ENCODE measurements around the gene TIPRL.

TIPRL gene

DNA sequence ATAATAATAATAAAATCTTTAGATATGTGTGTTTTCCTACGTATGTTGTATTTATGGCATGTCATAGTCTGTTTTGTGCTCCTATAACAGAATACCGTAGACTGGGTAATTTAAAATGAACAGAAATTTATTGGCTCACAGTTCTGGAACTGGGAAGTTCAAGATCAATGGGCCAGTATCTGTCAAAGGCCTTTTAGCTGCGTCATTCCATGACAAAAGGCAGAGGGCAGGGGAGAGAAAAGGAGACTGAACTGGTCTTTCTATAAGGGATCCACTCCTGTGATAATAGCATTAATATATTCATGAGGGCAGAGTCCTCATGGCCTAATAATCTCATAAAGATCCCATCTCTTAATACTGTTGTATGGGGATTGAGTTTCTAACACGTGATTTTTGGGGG, 39.9 kb downstream of the TIPRL start:
- no peak for DNase-seq

DNA sequence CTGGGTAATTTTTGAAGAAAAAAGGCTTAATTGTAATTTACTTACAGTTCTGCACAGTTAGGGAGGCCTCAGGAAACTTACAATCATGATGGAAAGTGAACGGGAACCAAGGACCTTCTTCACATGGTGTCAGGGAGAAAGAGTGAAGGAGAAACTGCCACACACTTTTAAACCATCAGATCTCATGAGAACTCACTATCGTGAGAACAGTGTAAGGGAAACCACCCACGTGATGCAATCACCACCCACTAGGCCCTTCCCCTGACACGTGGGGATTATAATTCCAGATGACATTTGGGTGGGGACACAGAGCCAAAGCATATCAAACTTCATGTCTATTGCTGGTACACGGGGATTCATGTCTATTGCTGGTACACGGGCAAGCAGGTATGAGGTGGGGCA, 41.7 kb downstream of the TIPRL start:
- no peak for DNase-seq

DNA sequence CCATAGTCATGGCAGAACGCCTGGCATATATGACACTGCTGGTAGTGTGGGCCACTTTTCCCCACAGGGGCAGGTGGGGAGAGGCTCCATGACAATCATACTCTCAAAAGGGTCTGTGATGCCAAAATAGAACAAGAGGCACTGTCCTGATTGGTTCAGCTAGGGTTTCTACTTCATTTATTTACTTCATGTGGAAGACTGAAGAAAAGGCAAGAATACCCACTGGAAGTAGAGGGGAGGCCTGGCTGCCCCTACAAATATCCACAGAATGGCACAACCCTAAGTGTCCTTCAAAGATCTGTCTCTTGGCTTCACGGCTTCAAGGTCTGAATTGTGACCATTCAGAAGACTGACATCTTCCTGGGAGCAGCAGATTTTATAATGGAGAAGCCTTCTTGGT, 42.5 kb downstream of the TIPRL start:
- no peak for DNase-seq

DNA sequence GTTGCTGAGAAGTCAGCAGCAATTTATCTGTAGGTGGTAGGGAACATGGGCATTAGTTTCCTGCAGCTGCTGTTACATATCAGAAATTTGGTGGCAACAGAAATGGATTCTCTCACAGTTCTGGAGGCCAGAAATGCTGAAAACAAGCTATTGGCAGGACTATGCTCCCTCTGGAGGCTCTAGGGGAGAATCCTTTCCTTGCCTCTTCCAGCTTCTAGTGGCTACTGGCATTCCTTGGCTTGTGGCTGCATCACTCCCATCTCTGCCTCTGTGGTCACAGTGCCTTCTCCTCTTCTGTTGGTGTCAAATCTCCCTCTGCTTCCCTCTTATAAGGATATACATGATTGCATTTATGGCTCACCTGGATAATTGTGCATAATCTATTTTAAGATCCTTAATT, 44.5 kb downstream of the TIPRL start:
- DNase-seq: no peak

DNA sequence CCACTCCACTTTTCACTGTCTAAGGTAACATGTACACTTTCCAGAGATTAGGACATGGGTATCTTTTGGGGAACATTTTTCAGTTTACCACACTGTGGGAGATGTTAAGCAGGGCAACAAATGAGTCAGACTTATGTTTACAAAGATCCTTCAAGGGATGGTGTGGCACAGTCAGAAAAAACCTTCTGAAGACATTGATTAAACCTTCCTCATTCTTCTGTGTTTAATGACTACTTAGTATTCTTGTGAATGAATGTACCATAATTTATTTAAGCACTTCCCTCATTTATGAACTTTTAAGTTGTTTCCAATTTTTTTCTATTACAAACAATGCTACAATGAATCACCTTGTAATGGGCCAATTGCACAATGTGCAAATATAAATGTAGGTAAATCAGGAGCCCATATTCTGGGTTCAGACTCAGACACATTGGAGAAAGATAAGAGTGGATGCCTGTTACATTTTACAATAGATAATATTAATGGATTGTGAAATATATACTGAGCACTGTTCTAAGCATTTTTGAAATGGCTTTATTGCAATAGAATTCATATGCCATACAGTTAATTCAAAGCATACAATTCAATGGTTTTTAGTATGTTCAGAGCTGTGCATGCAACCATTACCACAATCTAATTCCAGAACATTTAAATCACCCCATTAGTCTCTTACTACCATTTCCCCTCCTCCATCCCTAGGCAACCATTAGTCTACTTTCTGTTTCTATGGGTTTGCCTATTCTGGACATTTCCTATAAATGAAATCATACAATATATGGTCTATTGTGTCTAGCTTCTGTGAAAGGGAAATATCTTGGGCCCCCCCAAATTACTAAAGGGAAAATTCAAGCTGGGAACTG, 45.1 kb downstream of the TIPRL start:
- no peak for DNase-seq

DNA sequence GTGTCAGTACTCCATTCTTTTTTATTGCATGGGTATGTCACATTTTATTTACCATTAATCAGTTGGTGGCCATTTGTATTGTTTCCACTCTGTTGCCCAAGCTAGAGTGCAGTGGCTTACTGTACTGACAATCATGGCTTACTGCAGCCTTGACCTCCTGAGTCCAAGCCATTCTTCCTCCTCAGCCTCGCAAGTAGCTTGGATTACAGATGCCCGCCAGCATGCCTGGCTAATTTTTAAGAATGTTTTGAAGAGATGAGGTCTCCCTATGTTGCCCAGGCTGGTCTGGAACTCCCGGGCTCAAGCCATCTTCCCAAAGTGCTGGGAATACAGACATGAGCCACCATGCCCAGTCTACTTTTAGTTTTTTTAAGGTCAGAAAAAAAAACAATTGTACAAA, 46.2 kb downstream of the TIPRL start:
- no peak for DNase-seq

DNA sequence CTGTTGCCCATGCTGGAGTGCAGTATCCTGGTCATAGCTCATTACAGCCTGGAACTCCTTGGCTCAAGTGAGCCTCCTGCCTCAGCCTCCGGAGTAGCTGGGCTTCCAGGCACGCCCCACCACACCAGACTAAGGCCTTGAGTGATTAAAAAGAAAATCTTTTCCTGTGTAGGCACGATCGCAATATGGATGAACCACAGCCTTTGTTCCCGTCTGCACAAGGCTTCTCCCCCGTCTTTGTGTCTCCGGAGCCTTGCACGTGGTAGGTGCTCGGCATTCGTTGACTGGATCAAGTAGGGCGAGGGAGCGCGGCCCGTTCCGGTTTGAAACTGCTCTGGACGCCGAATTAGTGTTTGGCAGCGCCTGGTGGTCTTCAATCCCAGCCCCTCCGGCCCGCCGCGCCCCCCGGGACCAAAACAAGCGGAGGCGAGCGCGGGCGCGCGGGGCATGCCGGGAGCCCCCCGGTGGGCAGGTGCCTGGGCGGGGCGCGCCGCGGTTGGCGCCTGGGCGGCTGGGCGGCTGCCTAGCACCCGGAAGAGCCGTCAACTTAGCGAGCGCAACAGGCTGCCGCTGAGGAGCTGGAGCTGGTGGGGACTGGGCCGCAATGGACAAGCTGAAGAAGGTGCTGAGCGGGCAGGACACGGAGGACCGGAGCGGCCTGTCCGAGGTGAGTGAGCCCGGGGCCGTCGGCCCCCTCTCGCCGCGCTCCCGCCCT, 46.9 kb downstream of the TIPRL start, which contains the start of gene SFT2D2:
SFT2D2 (plus strand) TSS at position 529 of the 715 bp plus-strand sequence; CDS start at position 605, 76 bp downstream.
- DNase-seq: peak; percentile 67

DNA sequence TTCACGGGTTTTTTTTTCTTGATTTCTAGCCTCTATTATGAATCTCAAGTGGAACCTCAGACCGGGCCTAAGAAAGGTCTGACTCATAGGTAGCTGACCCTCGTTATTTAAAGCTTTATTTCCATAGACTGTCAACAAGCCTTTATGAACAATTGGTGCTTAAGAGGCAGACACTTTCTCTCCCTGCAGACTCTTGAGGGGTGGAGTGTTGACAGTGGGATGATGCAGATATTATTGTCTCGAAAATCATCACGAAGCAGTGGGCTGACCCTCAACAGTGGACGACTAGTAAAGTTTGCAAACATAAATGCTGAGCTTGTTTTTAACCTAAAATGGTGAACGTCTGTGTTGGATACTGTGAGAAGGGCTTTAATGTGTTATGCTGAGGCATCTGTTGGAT, 48.9 kb downstream of the TIPRL start:
- no peak for DNase-seq

DNA sequence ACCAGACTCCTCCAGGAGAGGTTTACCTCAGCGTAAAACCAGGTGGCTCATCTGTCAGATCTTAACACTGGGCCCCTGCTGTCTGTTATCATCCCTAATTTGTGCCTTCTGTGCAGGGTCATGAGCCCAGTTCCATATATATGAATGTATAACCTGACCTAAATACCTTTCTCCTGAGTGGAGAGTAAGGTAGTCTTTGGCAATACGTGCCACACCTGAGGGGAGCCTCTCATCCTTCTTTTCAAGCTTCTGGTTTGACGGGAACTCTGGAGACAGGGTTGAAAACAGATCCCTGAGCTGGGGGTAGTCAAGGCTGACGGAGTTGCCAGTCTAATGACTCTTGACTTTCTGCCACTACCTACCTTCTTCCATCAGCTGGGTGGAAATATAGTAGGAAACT, 51.1 kb downstream of the TIPRL start:
- DNase-seq: no peak

DNA sequence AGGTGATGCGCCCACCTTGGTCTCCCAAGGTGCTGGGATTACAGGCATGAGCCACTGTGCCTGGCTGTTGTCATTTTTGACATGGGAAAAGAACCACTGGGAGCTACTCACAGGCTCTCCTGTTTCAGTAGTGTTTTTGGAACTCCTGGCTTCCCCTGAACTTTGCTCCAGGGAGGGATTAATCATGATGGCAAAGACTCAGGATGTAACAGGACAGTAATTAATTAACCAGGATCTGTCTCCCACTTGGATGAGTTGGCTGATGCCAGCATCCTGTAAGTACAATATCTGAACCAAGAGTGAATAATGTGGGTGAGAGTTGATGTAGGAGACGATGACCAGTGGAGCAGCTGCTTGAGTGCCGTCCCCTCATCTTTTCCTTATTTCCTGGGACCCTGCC, 51.9 kb downstream of the TIPRL start:
- no peak for DNase-seq

DNA sequence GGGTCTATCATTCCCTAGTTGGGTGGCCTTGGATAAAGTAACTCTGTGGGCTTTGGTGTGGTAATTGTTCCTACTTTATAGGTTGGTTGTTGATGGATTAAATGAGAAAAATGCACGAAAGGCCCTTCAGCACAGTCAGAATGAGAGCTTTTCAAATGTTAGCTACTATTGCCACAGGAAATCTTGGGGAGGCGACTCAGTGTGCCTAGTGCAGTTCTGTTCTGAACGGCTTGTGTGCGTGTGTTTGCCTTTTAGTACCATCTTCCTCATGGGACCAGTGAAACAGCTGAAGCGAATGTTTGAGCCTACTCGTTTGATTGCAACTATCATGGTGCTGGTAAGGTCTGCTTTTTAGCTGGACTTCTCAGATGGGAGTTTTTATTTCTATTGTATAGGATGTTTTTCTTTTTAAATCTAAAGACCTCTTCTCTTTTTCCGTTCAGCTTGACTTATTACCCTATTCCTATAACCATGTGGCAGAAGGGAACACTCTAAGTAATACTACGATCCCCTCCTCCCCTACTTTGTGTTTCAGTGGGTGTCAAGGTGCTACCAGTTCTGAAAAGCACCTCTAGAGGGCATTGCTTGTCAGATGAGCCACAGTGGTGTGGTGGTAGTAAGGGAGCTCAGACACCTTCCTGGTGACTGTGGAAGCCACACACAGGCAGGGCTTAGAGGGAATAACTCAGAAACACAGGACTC, 56.2 kb downstream of the TIPRL start:
- no peak for DNase-seq

DNA sequence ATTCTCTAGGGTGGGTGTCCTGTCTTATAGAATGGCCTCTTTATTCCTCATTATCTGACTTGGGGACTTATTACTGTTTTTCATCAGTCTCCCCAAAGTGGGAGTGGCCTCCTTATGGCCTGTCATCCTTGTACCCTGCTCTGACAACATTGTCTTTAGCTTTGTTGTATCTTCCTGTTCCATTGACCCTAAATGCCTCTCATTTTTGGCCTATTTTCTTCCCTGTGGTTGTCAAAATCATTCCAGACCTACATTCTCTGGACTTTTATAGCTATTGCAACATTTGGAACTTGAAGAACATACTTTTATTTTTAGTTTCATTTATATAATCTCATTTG, 56.8 kb downstream of the TIPRL start:
- DNase-seq: no peak

DNA sequence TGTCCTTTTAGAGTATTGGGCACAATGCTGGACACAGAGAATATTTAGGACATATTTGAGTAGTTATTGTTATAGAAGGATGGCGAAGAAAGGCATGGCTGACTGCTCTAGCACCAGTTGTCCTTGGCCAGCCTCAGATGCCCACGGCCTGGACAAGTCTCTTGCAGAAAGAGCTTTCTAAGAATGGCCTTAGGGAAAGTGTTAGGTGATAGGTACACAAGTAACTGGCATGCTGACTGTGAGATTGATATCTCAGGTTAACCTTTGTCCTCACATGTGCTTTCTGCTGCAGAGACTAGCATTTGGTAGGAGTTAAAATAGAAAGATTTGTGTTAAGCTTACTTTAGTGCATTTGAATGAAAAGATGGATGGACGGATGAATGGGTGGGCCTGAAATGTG, 57.2 kb downstream of the TIPRL start:
- DNase-seq: no peak

DNA sequence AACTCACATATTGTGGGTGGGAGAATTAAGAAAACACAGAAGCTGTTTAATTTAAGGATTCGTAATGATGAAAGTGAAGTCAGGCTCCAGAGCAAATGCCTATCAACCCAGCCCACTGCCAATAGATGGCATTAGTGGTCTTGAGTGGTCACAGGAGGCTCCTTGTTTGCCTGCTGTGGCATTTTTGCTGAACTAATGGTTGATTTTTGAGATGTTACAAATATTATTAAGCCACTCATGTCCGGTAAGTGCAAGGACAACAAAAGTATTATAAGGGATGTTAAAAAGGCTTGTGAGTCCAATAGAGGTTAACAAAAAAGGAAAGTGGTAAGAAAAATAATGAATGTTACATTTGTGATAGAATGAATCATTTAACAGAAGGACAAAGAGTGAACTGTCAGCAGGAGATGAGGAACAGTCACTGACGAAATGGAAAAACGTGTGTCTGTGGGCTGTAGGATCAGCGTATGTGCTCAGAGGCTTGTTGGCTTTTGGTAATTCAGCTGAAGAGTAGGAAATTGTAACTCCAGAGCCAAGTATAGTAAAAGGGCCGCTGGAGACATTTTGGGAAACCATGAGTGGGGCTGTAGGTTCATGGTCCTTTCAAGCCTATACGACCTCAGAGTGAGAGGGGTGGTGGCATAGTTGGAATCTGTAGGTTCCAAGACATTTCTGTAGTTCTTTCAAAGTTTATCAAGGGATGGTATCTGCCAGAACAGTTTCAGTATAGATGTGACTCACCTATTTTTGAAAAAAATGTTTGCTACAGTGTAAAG, 58.3 kb downstream of the TIPRL start:
- no peak for DNase-seq

DNA sequence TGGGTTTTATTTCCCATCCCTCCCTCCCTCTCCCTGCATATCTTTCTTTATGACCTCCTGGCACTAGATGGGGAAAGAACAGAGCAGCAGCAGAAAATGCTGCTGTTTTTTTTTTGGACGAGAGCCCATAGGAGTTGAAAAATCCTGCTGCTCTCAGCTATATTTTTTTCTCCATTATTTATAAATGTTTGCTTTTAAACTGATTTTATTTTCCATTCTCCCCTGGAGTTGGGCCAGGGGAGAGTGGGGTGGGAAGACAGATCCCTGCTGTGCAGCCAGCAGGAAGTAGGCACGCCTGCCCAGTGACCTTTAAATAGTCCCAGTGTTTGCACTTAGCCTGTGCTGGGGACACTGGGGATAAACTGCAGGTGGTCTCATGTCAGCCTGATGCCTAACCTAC, 64.4 kb downstream of the TIPRL start:
- no peak for DNase-seq

DNA sequence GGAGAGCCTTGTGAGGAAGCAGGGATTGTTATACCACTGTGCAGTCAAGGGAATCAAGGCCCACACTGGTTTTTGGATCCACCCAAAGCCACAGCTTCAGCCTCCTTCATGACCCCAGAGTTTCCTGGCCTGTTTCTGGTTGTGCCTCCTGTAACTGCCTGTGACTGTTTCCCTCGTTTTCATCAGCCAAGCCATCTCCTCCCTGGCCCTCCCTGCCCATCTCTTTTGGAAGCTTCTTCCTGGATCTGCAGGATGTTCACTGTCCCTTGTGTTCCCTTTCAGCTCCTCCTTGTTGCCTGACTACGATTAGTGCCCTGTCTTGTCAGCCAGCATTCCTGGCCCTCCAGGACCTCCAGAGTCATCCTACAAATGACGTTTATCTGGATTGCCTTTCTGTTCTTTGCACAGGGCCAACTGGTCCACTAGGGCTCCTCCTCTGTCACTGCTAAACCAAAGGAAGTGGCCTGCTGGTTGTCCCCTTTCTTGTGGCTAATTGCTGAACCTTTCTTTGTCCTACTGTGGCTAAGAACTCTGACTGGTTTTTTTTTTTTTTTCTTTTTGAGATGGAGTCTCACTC, 65.0 kb downstream of the TIPRL start:
- DNase-seq: no peak

DNA sequence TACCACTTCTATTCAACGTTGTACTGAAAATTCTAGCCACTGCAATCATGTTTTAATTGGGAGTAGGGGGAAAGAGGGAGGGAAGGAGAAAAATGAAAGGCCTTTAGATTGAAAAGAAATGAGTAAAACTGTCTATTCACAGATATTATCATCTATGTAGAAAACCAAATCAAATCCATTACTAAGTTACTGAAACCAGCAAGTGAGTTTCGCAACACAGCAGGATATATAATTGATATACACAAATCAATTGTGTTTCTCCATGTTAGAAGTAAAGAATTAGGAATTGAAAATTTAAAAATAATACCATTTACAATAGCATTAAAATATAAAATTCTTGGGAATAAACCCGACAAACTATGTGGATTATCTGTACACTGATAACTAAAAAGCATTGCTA, 66.3 kb downstream of the TIPRL start:
- DNase-seq: no peak

DNA sequence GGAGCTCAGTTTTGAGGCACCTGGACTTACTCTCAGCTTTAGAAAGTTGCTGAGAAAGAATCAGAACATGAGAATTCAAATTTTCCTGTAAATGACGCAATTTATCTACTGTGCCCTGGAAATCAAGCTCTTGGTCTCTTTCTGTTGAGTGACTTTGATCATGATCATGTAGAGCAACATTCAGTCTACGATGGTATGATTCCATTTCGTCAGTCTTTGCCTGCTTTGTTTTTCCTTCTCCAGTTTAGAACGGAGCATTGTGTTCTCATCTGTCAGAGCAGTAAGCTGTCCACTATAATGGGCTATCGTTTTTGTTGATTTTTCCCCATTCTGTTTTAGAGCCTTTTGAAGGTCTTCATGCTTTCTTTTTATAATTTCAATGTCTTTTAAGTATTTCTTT, 67.7 kb downstream of the TIPRL start:
- no peak for DNase-seq
